ENCODE measurements around the gene PRRX1. TPM values are rescaled to one million over a fixed set of nuclear protein-coding genes. Genes with fewer than 3 reads are reported as not detected.

Gene PRRX1
- total and polyA plus RNA-seq, 12 donors = 23.0 to 113 (median 97.7) TPM

DNA sequence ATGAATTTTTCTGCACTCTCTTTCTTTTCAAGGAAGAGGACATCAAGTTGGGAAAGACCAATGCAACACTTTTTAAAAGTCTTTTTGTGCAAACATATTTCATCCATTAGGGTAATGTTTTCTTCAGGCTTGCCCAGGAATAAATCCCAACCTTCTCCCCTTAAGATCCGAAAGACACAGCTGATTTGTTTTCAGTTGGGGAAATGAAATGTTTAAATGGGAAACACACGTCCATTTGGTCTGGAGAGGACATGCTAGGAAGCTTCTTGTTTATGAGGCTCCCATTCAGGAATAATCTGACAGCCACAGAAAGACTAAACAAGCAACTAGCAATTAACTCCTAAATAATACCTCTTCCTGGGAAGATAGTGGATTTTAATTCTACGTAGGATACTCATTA is 91.9 kb downstream of the PRRX1 start:
- Histone ChIP-seq H3K27ac (no peak overlapping the region), H3K4me3 (no peak overlapping the region), H3K27me3 (no peaks in the 10 kb centered on the region), H3K36me3 (no peaks in the 10 kb centered on the region), H3K9me3 (no peaks in the 10 kb centered on the region), H3K4me1 (no peaks in the 10 kb centered on the region)
- intact Hi-C loops (cut with DNase I) = no loop called here
- no peak for ATAC-seq
- 74 to 75% methylated on average over 3 of the region's 3 CpGs for WGBS, 2 donors
- DNase-seq = no peak
- TF ChIP-seq, protein P1, sequence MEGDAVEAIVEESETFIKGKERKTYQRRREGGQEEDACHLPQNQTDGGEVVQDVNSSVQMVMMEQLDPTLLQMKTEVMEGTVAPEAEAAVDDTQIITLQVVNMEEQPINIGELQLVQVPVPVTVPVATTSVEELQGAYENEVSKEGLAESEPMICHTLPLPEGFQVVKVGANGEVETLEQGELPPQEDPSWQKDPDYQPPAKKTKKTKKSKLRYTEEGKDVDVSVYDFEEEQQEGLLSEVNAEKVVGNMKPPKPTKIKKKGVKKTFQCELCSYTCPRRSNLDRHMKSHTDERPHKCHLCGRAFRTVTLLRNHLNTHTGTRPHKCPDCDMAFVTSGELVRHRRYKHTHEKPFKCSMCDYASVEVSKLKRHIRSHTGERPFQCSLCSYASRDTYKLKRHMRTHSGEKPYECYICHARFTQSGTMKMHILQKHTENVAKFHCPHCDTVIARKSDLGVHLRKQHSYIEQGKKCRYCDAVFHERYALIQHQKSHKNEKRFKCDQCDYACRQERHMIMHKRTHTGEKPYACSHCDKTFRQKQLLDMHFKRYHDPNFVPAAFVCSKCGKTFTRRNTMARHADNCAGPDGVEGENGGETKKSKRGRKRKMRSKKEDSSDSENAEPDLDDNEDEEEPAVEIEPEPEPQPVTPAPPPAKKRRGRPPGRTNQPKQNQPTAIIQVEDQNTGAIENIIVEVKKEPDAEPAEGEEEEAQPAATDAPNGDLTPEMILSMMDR (IDR thresholded peaks at IDR 0.05) = no peak

- Histone ChIP-seq H3K9me3 (peaks cover 0 to 5% (median 0%) of the 10 kb centered on the region in 11 donors), H3K4me3 (no peak overlapping the region), H3K27ac (no peak overlapping the region), H3K36me3 (no peaks in the 10 kb centered on the region), H3K27me3 (no peaks in the 10 kb centered on the region), H3K4me1 (no peaks in the 10 kb centered on the region)
- ATAC-seq = no peak
- intact Hi-C loops (cut with DNase I) = no loop called here
- DNase-seq = no peak
- WGBS, 2 donors = 90 to 97% methylated on average over 2 of the region's 2 CpGs
- TF ChIP-seq, protein P1 (IDR thresholded peaks at IDR 0.05) = no peak
Observed at GRCh38 chr1:170758992-170759391, 95.1 kb downstream of the PRRX1 start.

DNA sequence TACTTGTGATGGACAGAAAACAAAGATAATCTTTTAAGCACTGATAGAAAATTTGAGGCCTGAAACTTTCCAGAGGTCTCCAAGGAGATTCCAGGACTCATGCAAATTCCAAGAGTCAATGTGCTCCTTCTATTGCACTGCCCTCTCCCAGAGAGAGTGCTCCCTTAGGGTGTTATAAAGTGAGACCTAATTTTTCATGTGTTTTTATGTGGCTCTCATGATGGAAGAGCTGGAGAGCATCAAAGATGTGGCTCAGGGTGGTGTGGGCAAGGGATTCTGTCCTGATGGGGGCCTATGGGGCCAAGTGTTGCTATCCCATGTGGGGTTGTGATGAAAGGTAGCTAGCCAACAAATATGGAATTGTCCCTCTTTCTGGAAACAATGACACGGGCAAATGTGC is 101.3 kb downstream of the PRRX1 start:
- no peak overlapping the region for H3K27ac ChIP-seq
- ATAC-seq (peak in 1 of 8 donors; percentile 30), DNase-seq (no peak)
- H3K4me3 ChIP-seq = no peak overlapping the region
- peaks cover 0 to 5% (median 0%) of the 10 kb centered on the region in 11 donors for H3K9me3 ChIP-seq
- H3K36me3 ChIP-seq = no peaks in the 10 kb centered on the region
- 69 to 72% methylated on average over 1 of the region's 1 CpG for WGBS, 2 donors
- H3K27me3 ChIP-seq = no peaks in the 10 kb centered on the region
- peaks cover 0 to 4% (median 0%) of the 10 kb centered on the region in 9 donors for H3K4me1 ChIP-seq
- TF ChIP-seq, protein P1 (IDR thresholded peaks at IDR 0.05) = no peak
- intact Hi-C loops (cut with DNase I) = loop anchor here in 6 of 10 donors (1.0 to 10.0 kb wide), 8 partner anchors 42 to 840 kb away; partner anchors contain the start of gene GORAB (in 1 of the 6)

GRCh38 chr1:170765712-170766330 is 101.9 kb downstream of the PRRX1 start:
- peak in 6 of 8 donors; percentile 42 to 67 (median 61) for ATAC-seq

More at GRCh38 chr1:170765712-170766330, 101.9 kb downstream of the PRRX1 start:
- no peak overlapping the region for H3K4me3 ChIP-seq
- no peaks in the 10 kb centered on the region for H3K36me3 ChIP-seq
- WGBS, 2 donors = 69 to 77% methylated on average over 10 of the region's 10 CpGs
- no peak overlapping the region for H3K27ac ChIP-seq
- H3K27me3 ChIP-seq = no peaks in the 10 kb centered on the region
- H3K9me3 ChIP-seq = peaks cover 0 to 5% (median 0%) of the 10 kb centered on the region in 11 donors
- intact Hi-C loops (cut with DNase I) = loop anchor here in 6 of 10 donors (1.0 to 10.0 kb wide), 8 partner anchors 43 to 841 kb away; partner anchors contain the start of gene GORAB (in 1 of the 6)
- no peak for DNase-seq
- TF ChIP-seq, protein P1 (IDR thresholded peaks at IDR 0.05) = peak; percentile 25 to 72 (median 57)
- peaks cover 0 to 4% (median 0%) of the 10 kb centered on the region in 9 donors for H3K4me1 ChIP-seq

All from heart right ventricle (tissue), 16 donors.